Gastroesophageal sphincter (tissue), 4 donors: ENCODE measurements around the gene KDM4C. TPM values are rescaled to one million over a fixed set of nuclear protein-coding genes. Genes with fewer than 3 reads are reported as not detected.

ENCODE experiments used
- ATAC-seq: fragments of 150-250 bp; one replicate; pipeline ENCODE4 v1.9.1; 2016; ENCODE audit warnings: mild to moderate bottlenecking, moderate library complexity
- H3K27ac ChIP-seq, 4 donors: fragments of 200-600 bp; sonication (generic) in 3 of 4; 1 replicate in 3 of 4; 2 replicates in 1 of 4; pipeline ENCODE4 v1.5.1; 2016 to 2019
- H3K27me3 ChIP-seq: fragments of 200-600 bp; sonication (generic); one replicate; pipeline ENCODE4 v1.5.1; 2019
- H3K36me3 ChIP-seq, 2 donors: fragments of 200-600 bp; sonication (generic); one replicate each; pipeline ENCODE4 v1.5.1; 2019; ENCODE audit warnings: control low read depth in 1 of 2
- H3K4me1 ChIP-seq, 3 donors: fragments of 200-600 bp; sonication (generic); 1 replicate in 2 of 3; 2 replicates in 1 of 3; pipeline ENCODE4 v1.5.1; 2016 to 2019; ENCODE audit warnings: control low read depth in 2 of 3
- H3K4me3 ChIP-seq, 2 donors: fragments of 200-600 bp; sonication (generic); one replicate each; pipeline ENCODE4 v1.5.1; 2019; ENCODE audit warnings: mild to moderate bottlenecking in 1 of 2, moderate library complexity in 1 of 2
- H3K9me3 ChIP-seq, 3 donors: fragments of 200-600 bp; sonication (generic); one replicate each; pipeline ENCODE4 v1.5.1; 2017 to 2019; ENCODE audit warnings: control low read depth in 2 of 3
- CTCF ChIP-seq, 4 experiments: fragments of 200-600 bp in 2 of 4; fragments of 450-650 bp in 2 of 4; sonication (generic) in 1 of 4; IDR thresholded peaks; one replicate each; pipeline ENCODE4 v1.5.1; 2017 to 2019; ENCODE audit warnings: antibody characterized with exemption in 4 of 4, mild to moderate bottlenecking in 2 of 4, moderate library complexity in 2 of 4
- EP300 ChIP-seq: sonication (generic); formaldehyde crosslinking; IDR thresholded peaks from one replicate; pipeline ENCODE4 v1.6.1; 2017; ENCODE audit warnings: antibody characterized with exemption, mild to moderate bottlenecking
- POLR2A ChIP-seq, 2 donors: fragments of 450-650 bp; IDR thresholded peaks; one replicate each; pipeline ENCODE4 v1.6.1; 2017; ENCODE audit warnings: antibody characterized with exemption in 2 of 2, mild to moderate bottlenecking in 2 of 2, moderate library complexity in 1 of 2
- POLR2AphosphoS5 ChIP-seq: sonication (generic); formaldehyde crosslinking; IDR thresholded peaks from one replicate; pipeline ENCODE4 v1.6.1; 2017; ENCODE audit warnings: antibody characterized with exemption
- WGBS, 2 donors: methylation state at CpG; one replicate each; pipeline ENCODE4 v1.1.5; 2018; ENCODE audit warnings: low coverage in 1 of 2; 5-methylcytosine and 5-hydroxymethylcytosine counted together
- total RNA-seq, 4 donors: library from RNA; depleted of rRNA; stranded (reverse); fragments of >200 nt; gene quantifications; one replicate each; pipeline ENCODE4 v1.1.0, GENCODE V29; 2016

The KDM4C gene
- total RNA-seq, 4 donors from 2014 or later: 17.7 to 65.2 (median 29.5) TPM

DNA sequence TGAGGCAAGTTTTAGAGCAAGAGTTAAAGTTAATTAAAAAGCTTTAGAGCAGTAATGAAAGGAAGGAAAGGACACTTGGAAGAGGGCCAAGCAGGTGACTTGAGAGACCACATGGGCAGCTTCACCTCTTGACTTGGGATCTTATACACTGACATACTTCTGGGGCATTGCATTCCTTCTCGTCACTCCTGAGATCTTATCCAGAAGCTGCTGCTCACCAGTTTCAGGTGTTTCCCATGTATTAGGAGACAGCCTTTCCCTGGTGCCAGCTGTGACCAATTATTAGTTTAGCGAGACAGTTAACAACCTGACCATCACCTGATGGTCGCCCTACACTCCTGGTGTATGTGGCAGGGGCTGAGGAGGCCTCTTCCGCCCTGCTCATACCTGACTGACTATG lies 382.1 kb downstream of the KDM4C start:
- Histone ChIP-seq H3K4me3 (no peak overlapping the region), H3K27me3 (no peaks in the 10 kb centered on the region), H3K9me3 (no peaks in the 10 kb centered on the region), H3K36me3 (peaks cover 0 to 11% of the 10 kb centered on the region in 2 donors), H3K4me1 (peaks cover 0 to 4% (median 0%) of the 10 kb centered on the region in 3 donors), H3K27ac (no peak overlapping the region)
- WGBS, 2 donors: 81 to 94% methylated on average over 2 to 3 of the region's 4 CpGs
- ATAC-seq: no peak
- no peak for TF ChIP-seq EP300
- no peak for TF ChIP-seq CTCF (IDR thresholded peaks at IDR 0.05)
- TF ChIP-seq POLR2AphosphoS5: no peak
- no peak for TF ChIP-seq POLR2A (IDR thresholded peaks at IDR 0.05)

DNA sequence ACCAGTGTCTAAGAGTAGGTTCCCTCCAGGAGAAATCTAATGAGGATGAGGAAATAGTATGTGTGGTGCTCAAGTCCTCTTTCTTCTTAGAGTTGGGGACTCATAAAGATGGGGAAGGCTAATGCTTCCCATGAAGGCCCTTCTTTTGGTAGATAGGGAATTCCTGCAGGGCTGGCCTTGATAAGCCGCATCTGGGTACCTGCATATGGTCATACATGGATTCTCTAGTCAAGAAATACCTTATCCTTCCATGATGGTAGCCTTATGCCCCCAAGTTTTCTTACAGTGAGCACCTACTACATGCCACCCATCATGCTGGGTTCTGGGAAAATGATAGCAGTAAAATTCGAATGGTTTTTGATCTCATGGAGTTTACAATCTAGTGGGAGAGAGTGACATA lies 382.6 kb downstream of the KDM4C start:
- WGBS, 2 donors: 100% methylated on average over 2 of the region's 2 CpGs
- H3K4me1 ChIP-seq: peaks cover 0 to 9% (median 2%) of the 10 kb centered on the region in 3 donors
- TF ChIP-seq CTCF (IDR thresholded peaks at IDR 0.05): no peak
- no peak for TF ChIP-seq POLR2AphosphoS5
- TF ChIP-seq POLR2A (IDR thresholded peaks at IDR 0.05): no peak
- no peak for TF ChIP-seq EP300
- no peaks in the 10 kb centered on the region for H3K27me3 ChIP-seq
- no peak overlapping the region for H3K27ac ChIP-seq
- H3K9me3 ChIP-seq: no peaks in the 10 kb centered on the region
- H3K36me3 ChIP-seq: peaks cover 0 to 6% of the 10 kb centered on the region in 2 donors
- no peak for ATAC-seq
- H3K4me3 ChIP-seq: no peak overlapping the region

GRCh38 chr9:7143645-7144200 lies 385.9 kb downstream of the KDM4C start:
- ATAC-seq: no peak
- WGBS, 2 donors: 100% methylated on average over 2 of the region's 2 CpGs; no CpG with 5 or more reads in 1 of the 2 donors

DNA sequence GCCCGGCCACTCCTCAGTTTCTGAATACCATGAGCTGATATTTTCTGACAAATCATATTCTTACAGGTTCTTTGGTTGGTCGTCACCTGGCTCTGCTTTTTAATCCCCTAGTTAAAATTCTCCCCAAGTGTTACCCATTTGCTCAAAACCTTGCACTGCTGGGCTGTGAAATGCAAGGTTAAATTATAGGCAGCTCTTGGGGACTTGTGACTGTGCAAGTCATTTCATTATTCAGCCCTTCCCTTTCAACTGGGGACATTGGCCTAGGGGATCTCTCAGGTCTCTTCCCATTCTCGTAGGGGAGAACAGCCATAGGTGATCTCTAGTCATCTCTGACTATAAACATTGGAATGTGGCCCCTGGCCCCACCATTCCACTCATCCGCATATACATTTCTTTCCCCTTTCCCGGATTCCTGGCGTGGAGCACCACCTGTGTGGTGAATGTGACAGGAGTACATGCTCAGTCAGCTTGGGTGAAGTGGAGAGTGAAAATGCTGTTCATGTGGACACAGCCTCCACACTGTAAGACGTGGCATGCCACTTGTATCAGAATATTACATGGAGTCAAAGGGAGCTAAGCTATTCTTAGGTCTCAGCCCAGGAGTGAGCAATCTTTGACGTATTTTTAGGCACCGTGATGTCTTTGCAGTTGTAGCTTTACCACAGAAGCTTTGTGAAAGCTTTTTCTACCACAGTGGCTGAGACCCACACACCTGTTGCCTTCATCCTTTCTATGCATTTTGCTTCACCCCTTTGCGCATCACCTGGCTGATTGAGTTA lies 386.7 kb downstream of the KDM4C start:
- WGBS, 2 donors: 87% methylated on average over 5 to 10 of the region's 10 CpGs
- Histone ChIP-seq H3K36me3 (peaks cover 0 to 14% of the 10 kb centered on the region in 2 donors), H3K27me3 (no peaks in the 10 kb centered on the region), H3K4me1 (peaks cover 2 to 39% (median 12%) of the 10 kb centered on the region in 3 donors), H3K9me3 (no peaks in the 10 kb centered on the region), H3K4me3 (no peak overlapping the region), H3K27ac (no peak overlapping the region)
- no peak for TF ChIP-seq CTCF (IDR thresholded peaks at IDR 0.05)
- TF ChIP-seq POLR2A (IDR thresholded peaks at IDR 0.05): no peak
- TF ChIP-seq EP300: no peak
- TF ChIP-seq POLR2AphosphoS5: no peak
- ATAC-seq: no peak

More at GRCh38 chr9:7143645-7144200, 385.9 kb downstream of the KDM4C start:
- no peak for TF ChIP-seq EP300
- TF ChIP-seq POLR2AphosphoS5: no peak
- no peak for TF ChIP-seq CTCF (IDR thresholded peaks at IDR 0.05)
- no peak for TF ChIP-seq POLR2A (IDR thresholded peaks at IDR 0.05)
- H3K9me3 ChIP-seq: no peaks in the 10 kb centered on the region
- peaks cover 0 to 7% of the 10 kb centered on the region in 2 donors for H3K36me3 ChIP-seq
- H3K27ac ChIP-seq: no peak overlapping the region
- H3K4me1 ChIP-seq: peaks cover 2 to 39% (median 12%) of the 10 kb centered on the region in 3 donors
- no peak overlapping the region for H3K4me3 ChIP-seq
- H3K27me3 ChIP-seq: no peaks in the 10 kb centered on the region
